GM12873 (cell line): ENCODE data around the gene MRPL38.

Experiments
- CTCF ChIP-seq: IDR thresholded peaks from 2 replicates; pipeline ENCODE4 v1.5.1; 2012; ENCODE audit warnings: low read depth, mild to moderate bottlenecking, moderate library complexity, low read length, control low read depth; ENCODE audit not compliant: insufficient read depth; ENCODE audit errors: missing control alignments

MRPL38 gene

GRCh38 chr17:75872434-75873351 is 32.0 kb downstream of the MRPL38 start:
- TF ChIP-seq CTCF, result no peak

DNA sequence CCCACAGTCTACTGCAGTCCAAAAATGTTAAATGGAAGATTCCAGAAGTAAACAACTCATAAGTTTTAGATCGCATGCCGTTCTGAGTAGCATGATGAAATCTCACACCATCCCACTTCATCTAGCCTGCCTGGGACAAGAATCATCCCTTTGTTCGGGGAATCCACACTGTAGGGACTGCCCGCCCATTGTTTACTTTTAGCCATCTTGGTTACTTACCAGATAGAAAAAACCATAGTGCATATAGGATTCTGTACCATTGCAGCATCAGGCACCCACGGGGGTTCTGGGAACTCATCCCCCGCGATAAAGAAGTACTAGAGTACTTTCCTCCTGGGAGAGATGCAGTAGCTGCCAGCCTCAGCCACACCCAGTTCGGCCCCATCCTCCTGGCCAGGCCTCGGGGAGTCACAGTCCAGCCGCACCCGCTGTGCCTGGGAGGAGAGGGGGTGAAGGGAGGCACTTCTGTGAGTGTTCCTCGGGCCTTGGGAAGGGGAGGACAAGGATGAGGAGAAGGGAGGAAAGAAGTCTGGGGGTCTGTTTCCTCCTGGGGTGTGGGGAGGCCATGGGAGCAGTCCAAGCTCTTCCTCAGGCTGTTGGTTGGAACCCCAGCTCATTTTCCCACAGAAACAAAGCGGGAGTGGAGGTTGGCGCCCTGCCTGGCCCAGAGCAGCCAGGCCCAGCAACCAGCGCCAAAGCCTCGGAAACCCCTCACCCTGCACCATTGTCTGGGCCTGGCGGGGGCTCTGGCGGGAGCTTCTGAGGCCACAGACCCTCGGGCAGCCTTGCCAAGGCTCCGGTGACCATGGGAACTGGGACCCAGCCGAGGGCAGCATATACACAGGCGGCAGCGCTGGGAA is 35.2 kb downstream of the MRPL38 start:
- no peak for TF ChIP-seq CTCF

- TF ChIP-seq CTCF, result no peak
These were observed 40.2 kb downstream of the MRPL38 start for GRCh38 chr17:75864448-75864871.

DNA sequence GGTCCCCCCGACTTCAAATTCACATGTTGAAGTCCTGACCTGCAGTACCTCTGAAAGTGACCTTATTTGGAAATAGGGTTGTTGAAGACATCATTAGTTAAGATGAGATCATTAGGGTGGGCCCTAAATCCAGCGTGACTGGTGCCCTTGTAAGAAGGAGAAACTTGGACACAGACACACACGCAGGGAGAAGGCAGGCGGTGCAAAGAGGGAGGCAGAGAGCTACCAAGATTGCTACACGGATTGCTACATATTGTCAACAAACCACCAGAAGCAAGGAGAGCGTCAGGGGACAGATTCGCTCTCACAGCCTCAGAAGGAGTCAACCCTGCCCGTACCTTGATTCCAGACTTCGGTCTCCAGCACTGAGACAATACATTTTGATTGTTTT is 42.8 kb downstream of the MRPL38 start:
- TF ChIP-seq CTCF, result no peak

- TF ChIP-seq CTCF, result no peak
These were observed 48.5 kb downstream of the MRPL38 start for GRCh38 chr17:75856062-75856756.

GRCh38 chr17:75855310-75856061 is 49.2 kb downstream of the MRPL38 start, which contains the start of gene WBP2:
WBP2 (minus strand) TSS chr17:75855335; CDS start chr17:75855297, 38 bp downstream.
- TF ChIP-seq CTCF, result peak; percentile 37
